Panc1 (cell line): ENCODE measurements around the gene RNF220. TPM values are rescaled to one million over a fixed set of nuclear protein-coding genes. Genes with fewer than 3 reads are reported as not detected.

Source experiments
- ATAC-seq: fragments of 200-7000 bp; cut with Tn5 transposase; 2 replicates; pipeline ENCODE4 v1.9.1; 2020; ENCODE audit warnings: mild to moderate bottlenecking, moderate library complexity
- BruUV-seq: library from RNA; stranded (reverse); fragments of 400-500 nt; replicated peaks from 2 replicates; lab custom pipeline; 2021; lab: Mats Ljungman, UMichigan
- CTCF ChIA-PET: fragments of 300-600 bp; sonication (Branson Sonifier 250); formaldehyde crosslinking; loops from one replicate; lab custom pipeline; 2022; ENCODE audit warnings: antibody characterized with exemption; lab: Charles Lee
- POLR2A ChIA-PET: fragments of 300-600 bp; sonication (Branson Sonifier 250); formaldehyde crosslinking; loops from one replicate; lab custom pipeline; 2022; ENCODE audit warnings: antibody characterized with exemption; lab: Charles Lee
- DNase-seq: peaks from one replicate; pipeline ENCODE4 v3.0.0-alpha.2; 2010; ENCODE audit warnings: low read depth, low spot score
- H3K27ac ChIP-seq: 2 replicates; pipeline ENCODE4 v1.5.1; 2011; ENCODE audit warnings: mild to moderate bottlenecking, low read length, inconsistent platforms
- H3K27me3 ChIP-seq: fragments of 200-500 bp; sonication (Bioruptor generic); 2 replicates; pipeline ENCODE4 v1.6.0; 2014; ENCODE audit warnings: low read length, inconsistent platforms; ENCODE audit not compliant: control insufficient read depth, insufficient read depth
- H3K36me3 ChIP-seq: fragments of 200-500 bp; sonication (Bioruptor generic); 2 replicates; pipeline ENCODE4 v1.5.1; 2014; ENCODE audit warnings: inconsistent platforms, mild to moderate bottlenecking, low read length, moderate library complexity; ENCODE audit not compliant: control insufficient read depth, insufficient read depth
- H3K4me1 ChIP-seq: 2 replicates; pipeline ENCODE4 v1.5.1; 2011; ENCODE audit warnings: inconsistent platforms, mild to moderate bottlenecking, low read length, moderate library complexity; ENCODE audit not compliant: control insufficient read depth, insufficient read depth
- H3K4me3 ChIP-seq, 2 experiments: 2 replicates each; pipeline ENCODE4 v1.5.1; 2011 to 2012; ENCODE audit warnings: low read depth in 2 of 2, low read length in 2 of 2, mild to moderate bottlenecking in 2 of 2, inconsistent platforms in 1 of 2, moderate library complexity in 1 of 2
- H3K9me3 ChIP-seq: fragments of 200-500 bp; sonication (Bioruptor generic); 2 replicates; pipeline ENCODE4 v1.5.1; 2014; ENCODE audit warnings: low read depth, mild to moderate bottlenecking, inconsistent platforms, low read length, moderate library complexity; ENCODE audit not compliant: control insufficient read depth, insufficient read depth
- CTCF ChIP-seq: fragments of 450-650 bp; IDR thresholded peaks from 2 replicates; pipeline ENCODE4 v1.5.1; 2017; ENCODE audit warnings: mild to moderate bottlenecking
- POLR2AphosphoS5 ChIP-seq: IDR thresholded peaks from 2 replicates; pipeline ENCODE4 v1.6.1; 2012; ENCODE audit warnings: mild to moderate bottlenecking, low read depth, low read length, moderate library complexity
- REST ChIP-seq, 2 experiments: IDR thresholded peaks; 2 replicates each; pipeline ENCODE4 v1.6.1; 2011 to 2012; ENCODE audit warnings: low read depth in 2 of 2, control low read depth in 1 of 2, low read length in 1 of 2, mild to moderate bottlenecking in 1 of 2, moderate library complexity in 1 of 2; ENCODE audit not compliant: insufficient read depth in 1 of 2
- SIN3A ChIP-seq: IDR thresholded peaks from 2 replicates; pipeline ENCODE4 v1.6.1; 2012; ENCODE audit warnings: low read depth, mild to moderate bottlenecking, low read length, moderate library complexity, borderline replicate concordance; ENCODE audit not compliant: insufficient read depth
- TCF7L2 ChIP-seq: IDR thresholded peaks from 2 replicates; pipeline ENCODE4 v1.6.1; 2011; ENCODE audit warnings: mild to moderate bottlenecking, low read depth, low read length, inconsistent platforms
- in situ Hi-C: cut with HindIII; loops from 2 replicates; pipeline ENCODE4 v1.10.0; 2016; ENCODE audit warnings: low sequenced_read_pairs, low pct_unique_long_range_greater_than_20kb
- intact Hi-C: fragments of 100-400 bp; cut with micrococcal nuclease; formaldehyde crosslinking; loops from one replicate; pipeline ENCODE4 v1.10.0; 2022; ENCODE audit not compliant: unreplicated experiment
- total RNA-seq: library from RNA; stranded (reverse); gene quantifications from one replicate; pipeline ENCODE4 v1.2.1, GENCODE V29; 2021; ENCODE audit not compliant: unreplicated experiment

Gene RNF220
- total RNA-seq, 1 experiment from 2014 or later = 64.9 TPM

- Histone ChIP-seq H3K9me3 (no peaks in the 10 kb centered on the region), H3K27me3 (no peaks in the 10 kb centered on the region), H3K36me3 (no peaks in the 10 kb centered on the region; the same call in 1 of the 2 replicates), H3K4me1 (no peaks in the 10 kb centered on the region), H3K4me3 (no peak overlapping the region), H3K27ac (no peak overlapping the region)
- POLR2A ChIA-PET = interaction anchor here (0.7 to 1.7 kb wide), 2 partner anchors 9 to 425 kb away, joined by 4 to 13 read pairs; no protein-coding TSS in a partner anchor
- TF ChIP-seq CTCF (no peak), POLR2AphosphoS5 (no peak), TCF7L2 (no peak), REST (IDR thresholded peaks at IDR 0.05; ENCODE audit: insufficient read depth in 1 of 2, low read depth in 2 of 2, low read length in 1 of 2) (no peak), SIN3A (no peak)
- DNase-seq = no peak
- BruUV-seq = no TSS peak
- no peak for ATAC-seq
- intact Hi-C loops (no loop called here), in situ Hi-C loops (no loop called here)
- CTCF ChIA-PET = interaction anchor here (2.5 kb wide), 1 partner anchor 434 kb away, joined by 7 read pairs; no protein-coding TSS in a partner anchor
Measured at GRCh38 chr1:44651069-44651468, 246.0 kb downstream of the RNF220 start.

GRCh38 chr1:44652445-44653106, 247.5 kb downstream of the RNF220 start:
- BruUV-seq = no TSS peak
- H3K4me1 ChIP-seq = no peaks in the 10 kb centered on the region
- DNase-seq = peak; percentile 71
- in situ Hi-C loops (no loop called here), intact Hi-C loops (no loop called here)
- ATAC-seq = peak; percentile 92
- no peaks in the 10 kb centered on the region for H3K27me3 ChIP-seq
- no peaks in the 10 kb centered on the region; the same call in 1 of the 2 replicates for H3K36me3 ChIP-seq
- no peak for TF ChIP-seq REST (IDR thresholded peaks at IDR 0.05; ENCODE audit: insufficient read depth in 1 of 2, low read depth in 2 of 2, low read length in 1 of 2)
- TF ChIP-seq POLR2AphosphoS5 = no peak
- no peak for TF ChIP-seq SIN3A
- peak; percentile 97 for TF ChIP-seq CTCF
- TF ChIP-seq TCF7L2 = no peak; the same call in 1 of the 2 replicates
- ChIA-PET CTCF (interaction anchor here (0.5 to 2.5 kb wide), 10 partner anchors 18 to 435 kb away, joined by 3 to 12 read pairs (median 4); no protein-coding TSS in a partner anchor), POLR2A (interaction anchor here (0.6 to 1.7 kb wide), 2 partner anchors 10 to 489 kb away, joined by 3 to 4 read pairs; no protein-coding TSS in a partner anchor)
- no peaks in the 10 kb centered on the region for H3K9me3 ChIP-seq
- H3K27ac ChIP-seq = 0 out of 2 replicates have a peak overlapping the region, but pooled peaks have one; percentile 24
- no peak overlapping the region for H3K4me3 ChIP-seq
